ENCODE measurements around the gene ITPRID2. TPM values are rescaled to one million over a fixed set of nuclear protein-coding genes. Genes with fewer than 3 reads are reported as not detected.
"Not testable (repeated sequence)": the region's sequence is repeated elsewhere in the genome, so short reads cannot be mapped to it uniquely, and the experiment has no call there.

The ITPRID2 gene
- total RNA-seq, 1 donor from 2014 or later = 51.6 TPM

GRCh38 chr2:181961167-181961566, 69.6 kb downstream of the ITPRID2 start:
- intact Hi-C loops (cut with micrococcal nuclease); DNase-seq (ENCODE audit: low spot score); H3K27ac Mint-ChIP-seq; H3K27me3 Mint-ChIP-seq (ENCODE audit: insufficient read depth); H3K9me3 Mint-ChIP-seq; H3K4me3 Mint-ChIP-seq; H3K4me1 Mint-ChIP-seq (ENCODE audit: low read depth); H3K36me3 Mint-ChIP-seq (ENCODE audit: low read depth): not testable (repeated sequence)

GRCh38 chr2:181962142-181962541, 70.6 kb downstream of the ITPRID2 start:
- Mint-ChIP-seq H3K9me3 (no peaks in the 10 kb centered on the region), H3K4me1 (ENCODE audit: low read depth) (no peaks in the 10 kb centered on the region), H3K4me3 (no peak overlapping the region), H3K27ac (no peak overlapping the region), H3K36me3 (ENCODE audit: low read depth) (no peaks in the 10 kb centered on the region), H3K27me3 (ENCODE audit: insufficient read depth) (peaks cover 11% of the 10 kb centered on the region)
- intact Hi-C loops (cut with micrococcal nuclease) = no loop called here
- no peak for DNase-seq (ENCODE audit: low spot score)

GRCh38 chr2:181970160-181970794, 78.7 kb downstream of the ITPRID2 start:
- Mint-ChIP-seq H3K27me3 (ENCODE audit: insufficient read depth) (peaks cover 8% of the 10 kb centered on the region), H3K4me1 (ENCODE audit: low read depth) (no peaks in the 10 kb centered on the region), H3K4me3 (no peak overlapping the region), H3K36me3 (ENCODE audit: low read depth) (no peaks in the 10 kb centered on the region), H3K27ac (no peak overlapping the region), H3K9me3 (no peaks in the 10 kb centered on the region)
- DNase-seq (ENCODE audit: low spot score) = no peak
- intact Hi-C loops (cut with micrococcal nuclease) = no loop called here

DNA sequence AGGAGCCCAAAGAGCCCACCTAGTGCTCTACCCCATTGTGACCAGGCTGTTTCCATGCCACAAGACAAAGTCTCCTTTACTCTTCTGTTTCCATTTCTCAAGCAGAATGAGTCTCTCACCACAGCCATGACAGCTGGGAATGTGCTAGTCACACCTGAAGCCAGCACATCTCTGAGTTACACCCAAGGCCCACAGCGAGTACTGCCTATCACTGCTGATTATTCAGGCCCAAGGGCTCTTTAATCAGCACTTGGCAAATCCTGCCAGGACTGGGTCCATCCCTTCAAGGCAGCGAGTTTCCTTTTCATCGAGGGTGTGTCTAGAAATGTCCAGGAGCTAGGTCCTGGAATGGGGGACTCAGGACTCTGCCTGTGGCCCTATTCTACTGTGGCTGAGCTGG, 79.5 kb downstream of the ITPRID2 start:
- Mint-ChIP-seq H3K27ac (no peak overlapping the region), H3K4me3 (no peak overlapping the region), H3K9me3 (no peaks in the 10 kb centered on the region), H3K27me3 (ENCODE audit: insufficient read depth) (peaks cover 8% of the 10 kb centered on the region), H3K4me1 (ENCODE audit: low read depth) (no peaks in the 10 kb centered on the region), H3K36me3 (ENCODE audit: low read depth) (no peaks in the 10 kb centered on the region)
- intact Hi-C loops (cut with micrococcal nuclease) = no loop called here
- no peak for DNase-seq (ENCODE audit: low spot score)

- Mint-ChIP-seq H3K36me3 (ENCODE audit: low read depth) (no peaks in the 10 kb centered on the region), H3K9me3 (no peaks in the 10 kb centered on the region), H3K27ac (no peak overlapping the region), H3K27me3 (ENCODE audit: insufficient read depth) (peaks cover 6% of the 10 kb centered on the region), H3K4me1 (ENCODE audit: low read depth) (no peaks in the 10 kb centered on the region), H3K4me3 (no peak overlapping the region)
- intact Hi-C loops (cut with micrococcal nuclease) = no loop called here
- no peak for DNase-seq (ENCODE audit: low spot score)
These were observed 81.1 kb downstream of the ITPRID2 start for GRCh38 chr2:181972431-181973170.

DNA sequence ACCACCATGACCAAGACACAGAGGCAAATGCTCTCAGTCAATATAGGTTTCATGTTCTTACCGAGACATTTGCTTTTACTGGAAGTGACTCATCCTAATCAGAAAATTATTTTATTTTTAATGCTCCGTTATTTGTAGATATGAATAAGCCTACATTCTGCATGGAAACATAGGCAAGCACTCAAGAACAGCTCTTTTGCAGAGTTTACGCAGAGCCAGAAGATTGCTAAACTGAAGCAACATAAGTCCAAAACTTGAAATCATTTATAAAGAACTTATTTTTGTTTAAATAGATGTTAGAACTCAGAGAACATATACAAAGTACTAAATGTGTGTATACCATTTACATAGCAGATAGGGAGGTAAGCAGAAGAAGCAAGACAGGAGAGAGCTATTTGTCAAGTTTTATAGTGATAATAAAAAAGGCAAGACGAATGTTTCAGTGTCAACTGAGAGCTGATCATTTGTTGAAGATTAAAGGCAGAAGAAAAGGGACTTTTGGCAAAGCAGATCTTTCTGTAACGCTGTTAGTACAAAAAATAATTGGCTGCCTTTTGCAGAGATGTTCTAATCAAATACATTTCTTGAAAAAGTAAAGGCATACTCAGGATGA, 81.7 kb downstream of the ITPRID2 start:
- no peak for DNase-seq (ENCODE audit: low spot score)
- H3K36me3 Mint-ChIP-seq (ENCODE audit: low read depth) = no peaks in the 10 kb centered on the region
- H3K4me1 Mint-ChIP-seq (ENCODE audit: low read depth) = no peaks in the 10 kb centered on the region
- intact Hi-C loops (cut with micrococcal nuclease) = no loop called here
- no peak overlapping the region for H3K4me3 Mint-ChIP-seq
- H3K9me3 Mint-ChIP-seq = no peaks in the 10 kb centered on the region
- H3K27me3 Mint-ChIP-seq (ENCODE audit: insufficient read depth) = peaks cover 5% of the 10 kb centered on the region
- H3K27ac Mint-ChIP-seq = no peak overlapping the region

DNA sequence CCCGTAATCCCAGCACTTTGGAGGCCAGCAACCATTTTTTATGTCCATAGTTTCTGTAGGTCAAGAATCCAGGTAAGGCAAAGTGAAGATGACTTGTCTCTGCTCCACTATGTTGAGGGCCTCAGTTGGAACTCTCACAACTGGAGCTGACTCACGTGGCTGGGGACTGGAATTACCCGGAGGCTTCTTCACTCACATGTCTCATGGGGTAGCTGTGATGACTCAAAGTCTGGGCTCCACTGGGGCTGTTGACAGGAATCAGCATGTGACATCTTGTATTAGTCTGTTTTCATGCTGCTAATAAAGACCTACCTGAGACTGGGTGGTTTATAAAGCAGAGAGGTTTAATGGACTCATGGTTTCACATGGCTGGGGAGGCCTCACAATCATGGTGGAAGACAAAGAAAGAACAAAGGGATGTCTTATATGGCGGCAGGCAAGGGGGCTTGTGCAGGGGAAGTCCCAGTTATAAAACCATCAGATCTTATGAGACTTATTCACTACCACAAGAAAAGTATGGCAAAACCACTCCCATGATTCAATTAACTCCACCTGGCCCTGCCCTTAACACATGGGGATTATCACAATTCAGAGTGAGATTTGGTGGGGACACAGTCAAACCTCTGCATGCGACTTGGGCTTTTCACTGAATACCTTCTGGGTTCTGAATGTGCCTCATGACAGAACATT, 86.3 kb downstream of the ITPRID2 start:
- Mint-ChIP-seq H3K4me1 (ENCODE audit: low read depth) (no peaks in the 10 kb centered on the region), H3K36me3 (ENCODE audit: low read depth) (no peaks in the 10 kb centered on the region), H3K4me3 (no peak overlapping the region), H3K27ac (no peak overlapping the region), H3K9me3 (no peaks in the 10 kb centered on the region), H3K27me3 (ENCODE audit: insufficient read depth) (no peaks in the 10 kb centered on the region)
- intact Hi-C loops (cut with micrococcal nuclease) = no loop called here
- no peak for DNase-seq (ENCODE audit: low spot score)

DNA sequence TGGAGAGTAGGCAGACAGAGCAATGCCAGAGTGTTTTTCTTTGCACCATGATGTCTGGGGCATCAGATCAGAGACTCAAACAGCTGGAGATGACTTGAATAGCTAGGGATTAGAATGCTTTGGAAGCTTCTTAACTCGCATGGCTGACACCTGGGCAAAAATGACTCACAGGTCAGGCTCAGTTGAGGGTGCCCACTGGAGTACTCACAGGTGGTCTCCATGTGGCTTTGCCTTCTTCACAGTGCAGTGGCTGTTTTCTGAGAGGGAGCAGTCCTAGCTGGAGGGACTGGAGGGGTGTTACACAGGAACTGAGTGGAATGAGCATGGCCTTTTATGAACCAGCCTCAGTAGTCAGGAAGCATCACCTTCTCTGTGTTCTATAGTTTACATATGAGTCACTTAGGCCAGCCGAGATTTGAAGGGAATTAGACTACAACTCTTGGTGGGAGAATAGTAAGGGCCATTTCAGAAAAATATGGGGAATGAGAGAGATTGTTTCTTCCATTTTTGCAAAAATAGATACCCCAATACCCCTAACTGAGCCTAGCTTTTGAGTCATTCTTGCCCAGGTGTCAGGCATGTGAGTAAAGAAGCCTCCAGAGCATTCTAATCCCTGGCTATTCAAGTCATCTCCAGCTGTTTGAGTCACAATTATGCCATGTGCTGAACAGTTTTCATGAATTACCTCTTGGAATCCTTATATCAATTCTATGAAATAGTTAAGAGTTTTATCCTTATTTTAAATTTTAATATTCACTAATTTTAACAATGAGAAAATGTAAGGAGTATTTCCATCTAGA, 87.0 kb downstream of the ITPRID2 start:
- Mint-ChIP-seq H3K4me1 (ENCODE audit: low read depth) (no peaks in the 10 kb centered on the region), H3K4me3 (no peak overlapping the region), H3K36me3 (ENCODE audit: low read depth) (no peaks in the 10 kb centered on the region), H3K9me3 (no peaks in the 10 kb centered on the region), H3K27ac (no peak overlapping the region), H3K27me3 (ENCODE audit: insufficient read depth) (no peaks in the 10 kb centered on the region)
- no peak for DNase-seq (ENCODE audit: low spot score)
- intact Hi-C loops (cut with micrococcal nuclease) = no loop called here

Other genes starting within 250 kb of the ITPRID2 start
- gene CERKL, start 234.6 kb upstream of the ITPRID2 start, total RNA-seq = not detected in 2 replicates
- not detected in 2 replicates for gene NEUROD1, start 211.2 kb upstream of the ITPRID2 start, total RNA-seq
- not detected in 2 replicates for gene PPP1R1C, start 94.1 kb downstream of the ITPRID2 start, total RNA-seq